Putamen (tissue), 1 donor: ENCODE measurements around the gene BRAF.
A peak's percentile ranks its signal among the peaks of the same experiment; 100 is the strongest.
"Not testable (repeated sequence)": the region's sequence is repeated elsewhere in the genome, so short reads cannot be mapped to it uniquely, and the experiment has no call there.

Source experiments
- DNase-seq: peaks from one replicate; pipeline ENCODE4 v3.0.0-alpha.2; 2016; ENCODE audit warnings: low spot score

Gene BRAF

GRCh38 chr7:140707132-140707531, 217.6 kb downstream of the BRAF start:
- no peak for DNase-seq

GRCh38 chr7:140704205-140704604, 220.5 kb downstream of the BRAF start:
- no peak for DNase-seq

GRCh38 chr7:140702774-140703173, 222.0 kb downstream of the BRAF start:
- no peak for DNase-seq

- no peak for DNase-seq
Measured at GRCh38 chr7:140698477-140698876, 226.3 kb downstream of the BRAF start.

- DNase-seq = no peak
Measured at GRCh38 chr7:140697447-140698143, 227.1 kb downstream of the BRAF start.

GRCh38 chr7:140696680-140697446, 227.9 kb downstream of the BRAF start, which contains the start of gene NDUFB2:
TSS of gene NDUFB2 (plus strand) at chr7:140696708. CDS start at chr7:140696745, 37 bp downstream.
- DNase-seq = peak; percentile 87

GRCh38 chr7:140696024-140696679, 228.6 kb downstream of the BRAF start:
- DNase-seq = peak; percentile 97

GRCh38 chr7:140695381-140695780, 229.3 kb downstream of the BRAF start:
- DNase-seq = no peak

- DNase-seq = no peak
Measured at GRCh38 chr7:140694592-140694991, 230.1 kb downstream of the BRAF start.

- DNase-seq = not testable (repeated sequence)
Measured at GRCh38 chr7:140693849-140694248, 230.9 kb downstream of the BRAF start.

GRCh38 chr7:140691376-140692045, 233.2 kb downstream of the BRAF start:
- DNase-seq = no peak

- DNase-seq = no peak
Measured at GRCh38 chr7:140689199-140690152, 235.3 kb downstream of the BRAF start.

GRCh38 chr7:140688341-140688740, 236.4 kb downstream of the BRAF start:
- DNase-seq = no peak

- DNase-seq = no peak
Measured at GRCh38 chr7:140686921-140687320, 237.8 kb downstream of the BRAF start.

- no peak for DNase-seq
Measured at GRCh38 chr7:140685407-140686087, 239.2 kb downstream of the BRAF start.

- DNase-seq = no peak
Measured at GRCh38 chr7:140684066-140684950, 240.4 kb downstream of the BRAF start.

GRCh38 chr7:140683657-140684056, 241.1 kb downstream of the BRAF start:
- DNase-seq = peak; percentile 57

- DNase-seq = no peak
Measured at GRCh38 chr7:140681766-140682165, 243.0 kb downstream of the BRAF start.

GRCh38 chr7:140680886-140681285, 243.8 kb downstream of the BRAF start:
- DNase-seq = no peak
